Ishikawa (cell line): ENCODE measurements around the gene EVA1A.

ENCODE experiments used
- CEBPB ChIP-seq: IDR thresholded peaks from 2 replicates; pipeline ENCODE4 v1.6.1; 2012
- CREB1 ChIP-seq: IDR thresholded peaks from 2 replicates; pipeline ENCODE4 v1.6.1; 2012; ENCODE audit warnings: low read depth
- EGR1 ChIP-seq: IDR thresholded peaks from 2 replicates; pipeline ENCODE4 v1.6.1; 2012
- EP300 ChIP-seq: IDR thresholded peaks from 2 replicates; pipeline ENCODE4 v1.6.1; 2012; ENCODE audit warnings: borderline replicate concordance
- FOXM1 ChIP-seq: IDR thresholded peaks from 2 replicates; pipeline ENCODE4 v1.6.1; 2012; ENCODE audit warnings: low read depth, borderline replicate concordance
- NFIC ChIP-seq: IDR thresholded peaks from 2 replicates; pipeline ENCODE4 v1.6.1; 2012
- RAD21 ChIP-seq: IDR thresholded peaks from 2 replicates; pipeline ENCODE4 v1.6.1; 2012; ENCODE audit warnings: low read depth
- TAF1 ChIP-seq: IDR thresholded peaks from 2 replicates; pipeline ENCODE4 v1.6.1; 2012; ENCODE audit warnings: low read depth, mild to moderate bottlenecking
- TCF12 ChIP-seq: IDR thresholded peaks from 2 replicates; pipeline ENCODE4 v1.6.1; 2012; ENCODE audit warnings: low read depth
- TEAD4 ChIP-seq: IDR thresholded peaks from 2 replicates; pipeline ENCODE4 v1.6.1; 2012
- USF1 ChIP-seq: IDR thresholded peaks from 2 replicates; pipeline ENCODE4 v1.6.1; 2012
- YY1 ChIP-seq: IDR thresholded peaks from 2 replicates; pipeline ENCODE4 v1.6.1; 2012; ENCODE audit warnings: low read depth
- ZBTB7A ChIP-seq: IDR thresholded peaks from 2 replicates; pipeline ENCODE4 v1.6.1; 2012; ENCODE audit warnings: low read depth
- TF ChIP-seq, protein P1 (sequence below): IDR thresholded peaks from 2 replicates; pipeline ENCODE4 v1.6.1; 2012
- TF ChIP-seq, protein P2 (sequence below): IDR thresholded peaks from 2 replicates; pipeline ENCODE4 v1.6.1; 2012; ENCODE audit warnings: low read depth, mild to moderate bottlenecking

The EVA1A gene

DNA sequence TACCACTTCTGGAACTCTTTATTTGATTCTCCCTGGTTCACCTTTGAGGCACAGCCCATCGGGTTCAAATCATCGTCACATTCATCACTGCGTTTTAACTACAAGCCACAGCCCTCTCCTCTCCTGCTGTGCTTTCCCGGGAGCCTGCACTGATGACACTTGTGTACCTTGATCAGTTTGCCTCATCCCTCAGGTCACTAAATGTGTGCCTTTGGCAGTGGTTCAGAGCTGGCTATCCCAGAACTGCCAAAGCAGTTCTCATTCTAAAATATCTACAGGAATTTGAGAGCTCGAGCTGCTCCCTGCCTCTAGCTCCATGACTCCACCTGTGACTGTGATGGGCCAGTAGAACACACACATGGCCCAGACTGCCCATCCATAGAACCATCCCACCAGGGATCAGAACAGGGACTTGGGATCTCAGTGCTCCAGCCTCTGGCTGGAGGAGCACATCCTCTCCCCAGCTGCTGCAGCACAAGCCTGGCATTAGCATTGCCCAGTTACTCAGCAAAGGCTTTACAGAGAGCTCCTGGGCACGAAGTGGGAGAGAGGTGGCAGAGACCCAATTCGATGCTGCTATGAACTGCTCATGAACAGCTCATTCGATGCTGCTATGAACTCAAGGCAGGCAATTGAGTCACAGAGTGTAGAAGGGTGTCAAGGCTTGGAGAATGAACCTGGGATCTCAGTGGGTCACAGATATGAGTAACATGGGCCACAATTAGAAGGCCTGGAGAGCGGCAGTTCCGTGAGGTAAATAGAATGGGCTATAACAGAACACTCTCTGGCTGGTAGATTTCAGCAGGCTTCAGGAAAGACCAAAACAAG is 41.9 kb downstream of the EVA1A start:
- no peak for TF ChIP-seq RAD21

DNA sequence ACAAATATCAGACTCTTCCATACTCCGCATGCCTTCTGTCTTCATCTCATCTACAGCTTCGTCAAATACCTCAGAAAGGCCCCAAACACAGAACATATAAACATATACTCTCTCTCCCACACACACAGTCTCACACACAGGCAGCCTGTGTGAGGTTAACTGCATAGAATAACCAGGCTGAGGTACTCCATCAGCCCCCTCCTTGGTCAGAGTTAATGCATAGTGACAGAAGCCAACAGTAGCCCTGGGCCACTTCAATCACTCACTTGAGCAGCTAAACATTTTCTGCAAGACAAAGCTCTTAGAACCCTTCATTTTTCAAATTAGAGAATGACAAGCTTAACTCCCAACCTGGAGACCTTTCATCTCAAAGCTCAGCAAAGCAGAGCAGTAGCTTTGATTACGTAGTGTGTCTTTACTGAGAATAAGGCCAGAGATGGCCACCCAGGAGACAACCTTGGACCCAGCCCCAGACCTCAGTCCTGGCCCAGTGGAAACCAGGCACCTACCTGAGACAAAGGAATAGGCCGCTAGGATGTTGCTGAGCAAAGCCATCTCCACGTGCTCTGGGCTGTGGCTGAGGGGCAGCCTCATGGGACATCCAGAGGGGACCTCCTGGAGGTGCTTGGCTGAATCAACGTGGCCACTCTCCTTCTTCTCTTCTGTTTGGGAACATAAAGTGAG is 43.0 kb downstream of the EVA1A start:
- TF ChIP-seq NFIC (no peak), YY1 (no peak), FOXM1 (no peak), EP300 (no peak)

DNA sequence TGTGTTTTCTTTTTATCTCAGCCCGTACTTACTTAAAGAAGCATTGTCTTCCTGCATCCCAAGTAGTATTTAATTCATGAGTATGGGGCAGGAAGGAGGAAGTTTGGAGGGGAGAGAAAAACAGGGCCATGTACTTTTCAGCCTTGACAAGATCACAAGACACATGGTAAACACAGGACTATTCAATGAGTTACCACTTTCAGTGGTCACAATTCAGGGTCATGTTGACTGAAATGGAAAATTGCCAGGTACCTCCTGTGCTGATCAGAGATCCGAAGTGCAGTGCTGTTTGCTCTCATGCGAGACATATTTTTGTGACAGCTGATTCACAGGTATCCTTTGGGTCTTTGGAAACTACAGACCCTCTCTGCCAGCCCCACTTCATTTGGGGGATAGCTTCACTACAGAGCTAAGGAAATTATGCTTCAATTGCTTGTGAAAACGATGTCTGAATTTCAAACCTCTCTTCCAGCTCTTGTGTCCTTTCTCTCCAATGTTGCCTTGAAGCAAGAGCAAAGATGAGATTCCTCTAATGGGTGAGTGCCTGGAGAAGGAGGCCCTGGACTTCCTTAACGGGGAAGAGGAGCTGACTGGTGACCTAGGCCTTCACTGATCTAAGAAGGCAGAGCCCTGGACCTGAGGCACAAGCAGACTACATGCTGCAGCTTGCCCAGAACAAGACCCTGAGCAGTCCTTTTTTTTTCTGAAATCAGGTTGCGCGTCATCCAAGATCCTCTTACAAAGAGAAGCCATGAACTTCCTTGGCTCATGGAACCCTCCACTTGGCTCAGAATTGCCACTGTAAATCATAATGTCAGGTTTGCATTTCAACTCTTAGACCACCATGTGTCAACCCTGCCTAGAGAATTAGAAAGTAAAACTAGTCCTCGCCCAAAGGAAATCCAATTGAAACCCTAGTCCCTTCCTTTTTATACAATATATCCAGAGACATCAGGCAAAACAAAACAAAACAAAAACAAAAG is 44.1 kb downstream of the EVA1A start:
- no peak for TF ChIP-seq USF1
- no peak for TF ChIP-seq CREB1
- TF ChIP-seq, protein P1, sequence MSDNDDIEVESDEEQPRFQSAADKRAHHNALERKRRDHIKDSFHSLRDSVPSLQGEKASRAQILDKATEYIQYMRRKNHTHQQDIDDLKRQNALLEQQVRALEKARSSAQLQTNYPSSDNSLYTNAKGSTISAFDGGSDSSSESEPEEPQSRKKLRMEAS: no peak
- no peak for TF ChIP-seq CEBPB
- TF ChIP-seq EP300: no peak
- no peak for TF ChIP-seq TAF1
- no peak for TF ChIP-seq RAD21
- no peak for TF ChIP-seq YY1
- TF ChIP-seq EGR1: no peak
- TF ChIP-seq TCF12: no peak
- TF ChIP-seq TEAD4: no peak
- no peak for TF ChIP-seq FOXM1

DNA sequence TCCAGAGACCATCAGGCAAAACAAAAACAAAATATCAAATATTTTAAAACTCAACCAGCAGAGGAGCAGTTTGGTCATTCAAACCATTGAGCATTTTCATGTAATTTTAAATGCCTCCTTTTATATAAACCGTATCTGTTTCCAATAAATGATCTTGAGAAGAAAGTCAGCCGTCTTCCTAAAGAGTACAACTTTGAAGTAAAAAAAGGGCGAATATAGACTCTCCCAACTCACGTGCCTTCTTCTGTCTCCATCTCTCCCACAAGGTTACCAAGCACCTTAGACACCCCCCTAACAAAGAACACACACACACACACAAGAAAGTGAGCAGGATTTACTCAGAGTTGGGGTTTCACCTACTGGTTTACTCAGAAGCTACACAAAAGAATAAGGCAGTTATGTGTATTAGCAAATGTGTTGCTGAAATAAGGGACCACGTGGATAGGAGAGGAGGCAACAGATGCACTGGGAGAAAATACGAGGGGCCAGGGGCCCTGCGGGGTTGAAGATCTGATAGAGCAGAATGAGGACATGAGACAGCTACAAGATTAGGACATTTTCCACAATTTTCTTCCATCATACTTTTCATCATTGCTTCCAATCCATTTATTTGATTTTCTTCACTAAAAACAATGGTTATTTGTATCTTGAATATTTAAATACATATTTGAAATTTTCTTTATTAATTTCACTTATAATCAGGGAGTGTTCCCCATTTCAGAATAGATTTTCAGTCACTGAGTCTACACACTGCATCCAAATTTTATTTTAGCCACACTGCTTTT is 45.0 kb downstream of the EVA1A start:
- TF ChIP-seq, protein P2, sequence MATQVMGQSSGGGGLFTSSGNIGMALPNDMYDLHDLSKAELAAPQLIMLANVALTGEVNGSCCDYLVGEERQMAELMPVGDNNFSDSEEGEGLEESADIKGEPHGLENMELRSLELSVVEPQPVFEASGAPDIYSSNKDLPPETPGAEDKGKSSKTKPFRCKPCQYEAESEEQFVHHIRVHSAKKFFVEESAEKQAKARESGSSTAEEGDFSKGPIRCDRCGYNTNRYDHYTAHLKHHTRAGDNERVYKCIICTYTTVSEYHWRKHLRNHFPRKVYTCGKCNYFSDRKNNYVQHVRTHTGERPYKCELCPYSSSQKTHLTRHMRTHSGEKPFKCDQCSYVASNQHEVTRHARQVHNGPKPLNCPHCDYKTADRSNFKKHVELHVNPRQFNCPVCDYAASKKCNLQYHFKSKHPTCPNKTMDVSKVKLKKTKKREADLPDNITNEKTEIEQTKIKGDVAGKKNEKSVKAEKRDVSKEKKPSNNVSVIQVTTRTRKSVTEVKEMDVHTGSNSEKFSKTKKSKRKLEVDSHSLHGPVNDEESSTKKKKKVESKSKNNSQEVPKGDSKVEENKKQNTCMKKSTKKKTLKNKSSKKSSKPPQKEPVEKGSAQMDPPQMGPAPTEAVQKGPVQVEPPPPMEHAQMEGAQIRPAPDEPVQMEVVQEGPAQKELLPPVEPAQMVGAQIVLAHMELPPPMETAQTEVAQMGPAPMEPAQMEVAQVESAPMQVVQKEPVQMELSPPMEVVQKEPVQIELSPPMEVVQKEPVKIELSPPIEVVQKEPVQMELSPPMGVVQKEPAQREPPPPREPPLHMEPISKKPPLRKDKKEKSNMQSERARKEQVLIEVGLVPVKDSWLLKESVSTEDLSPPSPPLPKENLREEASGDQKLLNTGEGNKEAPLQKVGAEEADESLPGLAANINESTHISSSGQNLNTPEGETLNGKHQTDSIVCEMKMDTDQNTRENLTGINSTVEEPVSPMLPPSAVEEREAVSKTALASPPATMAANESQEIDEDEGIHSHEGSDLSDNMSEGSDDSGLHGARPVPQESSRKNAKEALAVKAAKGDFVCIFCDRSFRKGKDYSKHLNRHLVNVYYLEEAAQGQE: no peak
- TF ChIP-seq NFIC (no peak), YY1 (no peak), TAF1 (no peak), CEBPB (no peak), CREB1 (no peak), USF1 (no peak), EP300 (no peak), EGR1 (no peak), FOXM1 (no peak), TCF12 (no peak), RAD21 (no peak), ZBTB7A (no peak)
- TF ChIP-seq, protein P1: no peak

DNA sequence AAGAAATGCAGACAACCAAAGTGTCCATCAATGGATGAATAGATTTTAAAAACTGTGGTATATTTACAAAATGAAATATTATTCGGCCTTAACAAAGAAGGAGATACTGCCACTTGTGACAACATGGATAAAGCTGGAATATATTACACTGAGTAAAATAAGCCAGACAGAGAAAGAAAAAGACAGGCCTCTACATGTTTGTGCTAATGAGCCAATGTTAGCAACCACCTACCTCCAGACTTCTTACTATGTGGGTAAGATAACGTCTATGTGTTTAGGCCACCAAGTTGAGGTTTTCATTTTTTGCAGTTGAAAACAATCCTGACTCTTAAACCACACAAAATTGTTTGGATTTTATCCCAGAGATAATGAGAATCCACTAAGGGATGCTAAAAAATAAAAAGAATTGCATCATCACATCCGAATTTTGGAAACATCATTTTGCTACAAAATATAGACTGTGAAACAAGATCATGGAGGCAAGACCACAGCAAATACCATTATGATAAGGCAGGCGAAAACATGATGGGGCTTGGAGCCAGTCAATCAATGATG is 47.0 kb downstream of the EVA1A start:
- TF ChIP-seq, protein P2: no peak
- TF ChIP-seq EP300 (no peak), CEBPB (no peak), NFIC (no peak), TAF1 (no peak), TCF12 (no peak), YY1 (no peak), TEAD4 (no peak), EGR1 (no peak), RAD21 (no peak), CREB1 (no peak), USF1 (no peak), FOXM1 (no peak), ZBTB7A (no peak)
- TF ChIP-seq, protein P1: no peak
